ENCODE measurements around the gene PRKD1.

DNA sequence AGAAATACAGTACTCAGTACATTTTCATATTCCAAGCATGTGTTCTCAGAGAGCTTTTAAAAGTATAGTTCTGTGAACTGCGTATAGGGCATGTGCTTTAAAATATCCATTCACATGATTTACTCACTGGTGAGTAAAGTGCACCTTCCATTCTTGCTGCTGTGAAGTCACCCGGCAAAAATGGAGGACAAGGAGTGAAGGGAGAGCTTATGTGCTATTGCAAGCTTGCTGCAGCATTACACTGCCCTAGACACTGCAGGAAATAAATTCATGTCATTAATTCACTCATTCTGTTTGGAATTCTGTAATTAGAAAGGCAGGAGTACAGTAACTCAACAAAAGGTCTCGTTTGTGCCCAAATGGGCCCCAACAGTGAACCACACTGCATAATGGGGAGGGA is 347.8 kb downstream of the PRKD1 start:
- TF ChIP-seq, protein P1, sequence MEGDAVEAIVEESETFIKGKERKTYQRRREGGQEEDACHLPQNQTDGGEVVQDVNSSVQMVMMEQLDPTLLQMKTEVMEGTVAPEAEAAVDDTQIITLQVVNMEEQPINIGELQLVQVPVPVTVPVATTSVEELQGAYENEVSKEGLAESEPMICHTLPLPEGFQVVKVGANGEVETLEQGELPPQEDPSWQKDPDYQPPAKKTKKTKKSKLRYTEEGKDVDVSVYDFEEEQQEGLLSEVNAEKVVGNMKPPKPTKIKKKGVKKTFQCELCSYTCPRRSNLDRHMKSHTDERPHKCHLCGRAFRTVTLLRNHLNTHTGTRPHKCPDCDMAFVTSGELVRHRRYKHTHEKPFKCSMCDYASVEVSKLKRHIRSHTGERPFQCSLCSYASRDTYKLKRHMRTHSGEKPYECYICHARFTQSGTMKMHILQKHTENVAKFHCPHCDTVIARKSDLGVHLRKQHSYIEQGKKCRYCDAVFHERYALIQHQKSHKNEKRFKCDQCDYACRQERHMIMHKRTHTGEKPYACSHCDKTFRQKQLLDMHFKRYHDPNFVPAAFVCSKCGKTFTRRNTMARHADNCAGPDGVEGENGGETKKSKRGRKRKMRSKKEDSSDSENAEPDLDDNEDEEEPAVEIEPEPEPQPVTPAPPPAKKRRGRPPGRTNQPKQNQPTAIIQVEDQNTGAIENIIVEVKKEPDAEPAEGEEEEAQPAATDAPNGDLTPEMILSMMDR (conservative IDR thresholded peaks at IDR 0.05; ENCODE audit: low read length), result no peak
- no peak for TF ChIP-seq EZH2phosphoT487 (IDR thresholded peaks at IDR 0.05; ENCODE audit: borderline replicate concordance)
